ENCODE results near the gene SH3GLB1.

DNA sequence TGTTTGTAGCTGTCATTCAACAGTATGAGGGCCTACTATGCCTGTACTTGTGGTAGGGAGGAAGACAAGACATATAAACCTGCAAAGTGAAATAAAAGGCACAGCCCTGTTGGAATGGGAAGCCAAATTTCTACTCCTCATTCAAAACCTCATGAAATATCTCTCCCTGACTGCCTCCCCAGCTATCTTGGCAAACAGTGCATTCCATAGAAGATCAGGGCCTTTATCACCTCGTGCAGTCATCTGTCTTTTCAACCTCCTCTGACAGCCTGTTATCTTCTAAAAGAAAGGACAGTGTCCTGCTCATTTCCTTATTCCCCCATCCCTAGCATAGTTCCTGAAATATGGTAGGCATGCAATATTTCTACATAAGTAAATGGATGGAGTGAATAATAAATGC, 71.0 kb downstream of the SH3GLB1 start:
- TF ChIP-seq, protein P1, sequence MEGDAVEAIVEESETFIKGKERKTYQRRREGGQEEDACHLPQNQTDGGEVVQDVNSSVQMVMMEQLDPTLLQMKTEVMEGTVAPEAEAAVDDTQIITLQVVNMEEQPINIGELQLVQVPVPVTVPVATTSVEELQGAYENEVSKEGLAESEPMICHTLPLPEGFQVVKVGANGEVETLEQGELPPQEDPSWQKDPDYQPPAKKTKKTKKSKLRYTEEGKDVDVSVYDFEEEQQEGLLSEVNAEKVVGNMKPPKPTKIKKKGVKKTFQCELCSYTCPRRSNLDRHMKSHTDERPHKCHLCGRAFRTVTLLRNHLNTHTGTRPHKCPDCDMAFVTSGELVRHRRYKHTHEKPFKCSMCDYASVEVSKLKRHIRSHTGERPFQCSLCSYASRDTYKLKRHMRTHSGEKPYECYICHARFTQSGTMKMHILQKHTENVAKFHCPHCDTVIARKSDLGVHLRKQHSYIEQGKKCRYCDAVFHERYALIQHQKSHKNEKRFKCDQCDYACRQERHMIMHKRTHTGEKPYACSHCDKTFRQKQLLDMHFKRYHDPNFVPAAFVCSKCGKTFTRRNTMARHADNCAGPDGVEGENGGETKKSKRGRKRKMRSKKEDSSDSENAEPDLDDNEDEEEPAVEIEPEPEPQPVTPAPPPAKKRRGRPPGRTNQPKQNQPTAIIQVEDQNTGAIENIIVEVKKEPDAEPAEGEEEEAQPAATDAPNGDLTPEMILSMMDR (IDR thresholded peaks at IDR 0.05): no peak
- TF ChIP-seq POLR2A (IDR thresholded peaks at IDR 0.05): no peak
